ENCODE results near the gene CA10. TPM values are rescaled to one million over a fixed set of nuclear protein-coding genes. Genes with fewer than 3 reads are reported as not detected.

CA10 gene
- total RNA-seq, 1 experiment from 2014 or later, result 0.46 TPM

DNA sequence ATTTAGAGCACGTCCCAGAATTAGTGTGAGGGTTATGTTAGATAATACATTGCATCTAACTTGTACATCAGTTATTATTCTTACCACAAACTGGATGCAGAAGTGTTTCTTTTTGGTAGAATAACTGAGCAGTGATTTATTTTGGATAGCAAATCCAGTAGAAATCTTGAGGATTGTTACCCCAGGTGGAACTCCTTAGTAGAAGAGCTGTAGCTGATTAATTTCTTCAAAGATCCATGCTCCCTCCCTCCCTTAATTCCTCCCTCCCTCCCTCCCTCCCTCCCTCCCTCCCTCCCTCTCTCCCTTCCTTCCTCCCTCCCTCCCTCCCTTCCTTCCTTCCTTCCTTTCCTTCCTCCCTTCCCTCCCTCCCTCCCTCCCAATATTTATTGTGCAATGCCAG is 337.7 kb downstream of the CA10 start:
- no CpG with 5 or more reads among the region's 1 CpG for WGBS (ENCODE audit: extremely low coverage, insufficient read length, low lambda C conversion rate)
- no peak overlapping the region for H4K8ac ChIP-seq (replicated peaks; ENCODE audit: insufficient read length, low read depth, low read length)
- no peak overlapping the region for H3K9ac ChIP-seq (ENCODE audit: extremely low read depth, insufficient read length, low read length)
- no peak overlapping the region for H2BK15ac ChIP-seq (ENCODE audit: low read depth, low read length)
- H3K9me3 ChIP-seq (ENCODE audit: control insufficient read depth, low read depth, low read length), result no peaks in the 10 kb centered on the region
- no peaks in the 10 kb centered on the region for H3K27me3 ChIP-seq (ENCODE audit: insufficient read depth, low read length)
- no peaks in the 10 kb centered on the region for H3K36me3 Mint-ChIP-seq (ENCODE audit: insufficient read depth in 1 of 3, low read depth in 3 of 3)
- H3K27ac Mint-ChIP-seq, result no peak overlapping the region
- H3T11ph ChIP-seq (ENCODE audit: low read length), result no peak overlapping the region
- no peak overlapping the region for H3K56ac ChIP-seq (ENCODE audit: insufficient read length, low read depth, low read length)
- no peak overlapping the region for H3K14ac ChIP-seq (ENCODE audit: insufficient read depth, low read length)
- H2AFZ ChIP-seq (ENCODE audit: low read length), result no peak overlapping the region
- no peaks in the 10 kb centered on the region for H3K79me1 ChIP-seq (ENCODE audit: insufficient read depth, low read depth, low read length, poor library complexity, severe bottlenecking)
- no peaks in the 10 kb centered on the region for H3K27me3 Mint-ChIP-seq (ENCODE audit: low read depth)
- H3K18ac ChIP-seq (ENCODE audit: insufficient read length, low read depth, low read length), result no peak overlapping the region
- no peak overlapping the region for H3K23ac ChIP-seq (ENCODE audit: insufficient read length, low read depth, low read length)
- no peaks in the 10 kb centered on the region for H3K23me2 ChIP-seq (ENCODE audit: insufficient read length, low read depth, low read length, poor library complexity, severe bottlenecking)
- no peak overlapping the region for H2BK120ac ChIP-seq (ENCODE audit: low read depth, low read length, poor library complexity, severe bottlenecking)
- H4K20me1 ChIP-seq (ENCODE audit: control insufficient read depth, insufficient read depth, insufficient read length), result no peaks in the 10 kb centered on the region
- H3K4me1 Mint-ChIP-seq, result peaks cover 0 to 2% of the 10 kb centered on the region in 2 experiments; a peak in 1 of 4 replicates
- no peak overlapping the region for H2AK5ac ChIP-seq (ENCODE audit: insufficient read length, low read length)
- DNase-seq, result no peak
- no peak overlapping the region for H3K4me2 ChIP-seq (ENCODE audit: insufficient read depth, insufficient read length, low read length)
- no peak overlapping the region for H3K27ac ChIP-seq (ENCODE audit: insufficient read length, low read depth, low read length)
- H4K91ac ChIP-seq (ENCODE audit: insufficient read length, low read depth, low read length), result no peak overlapping the region
- no peaks in the 10 kb centered on the region; a peak in 1 of 5 replicates for H3K9me3 Mint-ChIP-seq
- no peak overlapping the region for H3K4me3 Mint-ChIP-seq
- H2BK5ac ChIP-seq (ENCODE audit: insufficient read length, low read length), result no peak overlapping the region
- H2BK20ac ChIP-seq (ENCODE audit: low read depth, low read length, poor library complexity, severe bottlenecking), result no peak overlapping the region
- no peak overlapping the region for H2BK12ac ChIP-seq (ENCODE audit: insufficient read length, low read depth, low read length)
- no peak overlapping the region for H3K4ac ChIP-seq (ENCODE audit: low read depth, low read length)
- H3K79me2 ChIP-seq (ENCODE audit: insufficient read depth, low read length), result no peaks in the 10 kb centered on the region
- no peaks in the 10 kb centered on the region for H3K4me1 ChIP-seq (ENCODE audit: insufficient read depth, low read length)
- TF ChIP-seq, protein P1, sequence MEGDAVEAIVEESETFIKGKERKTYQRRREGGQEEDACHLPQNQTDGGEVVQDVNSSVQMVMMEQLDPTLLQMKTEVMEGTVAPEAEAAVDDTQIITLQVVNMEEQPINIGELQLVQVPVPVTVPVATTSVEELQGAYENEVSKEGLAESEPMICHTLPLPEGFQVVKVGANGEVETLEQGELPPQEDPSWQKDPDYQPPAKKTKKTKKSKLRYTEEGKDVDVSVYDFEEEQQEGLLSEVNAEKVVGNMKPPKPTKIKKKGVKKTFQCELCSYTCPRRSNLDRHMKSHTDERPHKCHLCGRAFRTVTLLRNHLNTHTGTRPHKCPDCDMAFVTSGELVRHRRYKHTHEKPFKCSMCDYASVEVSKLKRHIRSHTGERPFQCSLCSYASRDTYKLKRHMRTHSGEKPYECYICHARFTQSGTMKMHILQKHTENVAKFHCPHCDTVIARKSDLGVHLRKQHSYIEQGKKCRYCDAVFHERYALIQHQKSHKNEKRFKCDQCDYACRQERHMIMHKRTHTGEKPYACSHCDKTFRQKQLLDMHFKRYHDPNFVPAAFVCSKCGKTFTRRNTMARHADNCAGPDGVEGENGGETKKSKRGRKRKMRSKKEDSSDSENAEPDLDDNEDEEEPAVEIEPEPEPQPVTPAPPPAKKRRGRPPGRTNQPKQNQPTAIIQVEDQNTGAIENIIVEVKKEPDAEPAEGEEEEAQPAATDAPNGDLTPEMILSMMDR (conservative IDR thresholded peaks at IDR 0.05), result no peak
- no peak overlapping the region for H4K5ac ChIP-seq (ENCODE audit: insufficient read length, low read depth, low read length)

Data from H9 (cell line).